Ascending aorta (tissue), 2 donors: ENCODE data around the gene BIRC5. TPM values are rescaled to one million over a fixed set of nuclear protein-coding genes. Genes with fewer than 3 reads are reported as not detected.

Experiments
- DNase-seq, 2 donors: peaks; one replicate each; pipeline ENCODE4 v3.0.0-alpha.2; 2019; ENCODE audit warnings: low spot score in 2 of 2
- H3K27ac ChIP-seq, 2 donors: fragments of 200-600 bp; sonication (generic); one replicate each; pipeline ENCODE4 v1.5.1; 2016 to 2017; ENCODE audit warnings: mild to moderate bottlenecking in 1 of 2
- H3K27me3 ChIP-seq: fragments of 200-600 bp; sonication (generic); one replicate; pipeline ENCODE4 v1.5.1; 2017
- H3K36me3 ChIP-seq, 2 donors: fragments of 200-600 bp; sonication (generic); one replicate each; pipeline ENCODE4 v1.5.1; 2016
- H3K4me1 ChIP-seq, 2 donors: fragments of 200-600 bp; sonication (generic); one replicate each; pipeline ENCODE4 v1.5.1; 2016 to 2017; ENCODE audit warnings: mild to moderate bottlenecking in 1 of 2
- H3K4me3 ChIP-seq, 2 donors: fragments of 200-600 bp; sonication (generic); one replicate each; pipeline ENCODE4 v1.5.1; 2016 to 2017; ENCODE audit warnings: mild to moderate bottlenecking in 1 of 2
- H3K9me3 ChIP-seq, 2 donors: fragments of 200-600 bp; sonication (generic); one replicate each; pipeline ENCODE4 v1.5.1; 2016
- CTCF ChIP-seq, 3 experiments: fragments of 200-600 bp in 2 of 3; fragments of 450-650 bp in 1 of 3; sonication (generic) in 2 of 3; IDR thresholded peaks; one replicate each; pipeline ENCODE4 v1.5.1; 2016 to 2019; ENCODE audit warnings: antibody characterized with exemption in 3 of 3, mild to moderate bottlenecking in 1 of 3, moderate library complexity in 1 of 3
- intact Hi-C: fragments of 100-400 bp; cut with DNase I; formaldehyde crosslinking; loops from one replicate; pipeline ENCODE4 v1.15.1; 2023
- total RNA-seq: library from RNA; depleted of rRNA; stranded (reverse); fragments of >200 nt; gene quantifications from one replicate; pipeline ENCODE4 v1.1.0, GENCODE V29; 2016

BIRC5 gene
- total RNA-seq, 1 donor from 2014 or later, result 0.11 TPM

- Histone ChIP-seq H3K4me3 (no peak overlapping the region), H3K36me3 (no peaks in the 10 kb centered on the region), H3K4me1 (no peaks in the 10 kb centered on the region), H3K9me3 (no peaks in the 10 kb centered on the region), H3K27me3 (peaks cover 5% of the 10 kb centered on the region), H3K27ac (no peak overlapping the region)
- no peak for DNase-seq
- intact Hi-C loops, result no loop called here
- TF ChIP-seq CTCF (IDR thresholded peaks at IDR 0.05), result no peak
Measured at GRCh38 chr17:78272181-78272913, 58.3 kb downstream of the BIRC5 start.

- Histone ChIP-seq H3K36me3 (no peaks in the 10 kb centered on the region), H3K4me3 (no peak overlapping the region), H3K27ac (no peak overlapping the region), H3K27me3 (peaks cover 5% of the 10 kb centered on the region), H3K4me1 (no peaks in the 10 kb centered on the region), H3K9me3 (no peaks in the 10 kb centered on the region)
- intact Hi-C loops, result no loop called here
- TF ChIP-seq CTCF (IDR thresholded peaks at IDR 0.05), result no peak
- no peak for DNase-seq
Measured at GRCh38 chr17:78272914-78273258, 58.8 kb downstream of the BIRC5 start.

- no peak overlapping the region for H3K4me3 ChIP-seq
- intact Hi-C loops, result no loop called here
- H3K9me3 ChIP-seq, result no peaks in the 10 kb centered on the region
- no peak for TF ChIP-seq CTCF (IDR thresholded peaks at IDR 0.05)
- no peak overlapping the region for H3K27ac ChIP-seq
- peaks cover 5% of the 10 kb centered on the region for H3K27me3 ChIP-seq
- no peak for DNase-seq
- H3K4me1 ChIP-seq, result no peaks in the 10 kb centered on the region
- no peaks in the 10 kb centered on the region for H3K36me3 ChIP-seq
Measured at GRCh38 chr17:78273813-78274212, 59.8 kb downstream of the BIRC5 start.

Other genes starting within 250 kb of the BIRC5 start
- 173 TPM for gene TMC6, start 85.5 kb upstream of the BIRC5 start, total RNA-seq
- 9.6 TPM for gene TMC8, start 83.5 kb upstream of the BIRC5 start, total RNA-seq
- gene C17orf99, start 67.9 kb upstream of the BIRC5 start, total RNA-seq, result not detected
- 115 TPM for gene SYNGR2, start 45.7 kb upstream of the BIRC5 start, total RNA-seq
- gene TK1, start 27.2 kb upstream of the BIRC5 start, total RNA-seq, result not detected
- 107 TPM for gene AFMID, start 26.9 kb upstream of the BIRC5 start, total RNA-seq
- not detected for gene TMEM235, start 17.4 kb downstream of the BIRC5 start, total RNA-seq
- 620 TPM for gene SOCS3, start 145.8 kb downstream of the BIRC5 start, total RNA-seq
- gene PGS1, start 164.4 kb downstream of the BIRC5 start, total RNA-seq, result 41.8 TPM